Neural cell (in vitro differentiated cells): Measurements from ENCODE around the gene RPRD1B.

ENCODE experiments used
- POLR2AphosphoS5 ChIP-seq: IDR thresholded peaks from 2 replicates; pipeline ENCODE4 v1.6.1; 2012
- TF ChIP-seq, protein P1 (sequence below): fragments of 450-650 bp; IDR thresholded peaks from 2 replicates; pipeline ENCODE4 v1.5.1; 2014; ENCODE audit warnings: antibody characterized with exemption, mild to moderate bottlenecking, moderate library complexity; ENCODE audit not compliant: poor library complexity, severe bottlenecking

DNA sequence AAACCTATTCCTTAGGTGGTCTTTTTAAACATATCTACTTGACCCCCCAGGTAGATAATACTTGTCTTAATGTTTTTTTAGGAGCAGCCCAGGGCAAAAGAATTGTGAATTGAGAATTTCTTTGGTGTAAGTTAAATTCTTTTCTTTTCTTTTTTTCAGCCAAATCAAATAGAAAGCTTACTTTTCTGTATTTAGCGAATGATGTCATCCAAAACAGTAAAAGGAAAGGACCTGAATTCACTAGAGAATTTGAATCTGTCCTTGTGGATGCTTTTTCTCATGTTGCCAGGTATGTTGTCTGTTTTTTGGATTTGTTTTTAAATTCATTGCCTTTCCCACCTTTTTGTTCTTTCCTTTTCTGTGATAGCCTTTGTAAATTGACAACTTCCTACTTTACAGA lies 6.7 kb downstream of the RPRD1B start:
- no peak for TF ChIP-seq POLR2AphosphoS5
- TF ChIP-seq, protein P1, sequence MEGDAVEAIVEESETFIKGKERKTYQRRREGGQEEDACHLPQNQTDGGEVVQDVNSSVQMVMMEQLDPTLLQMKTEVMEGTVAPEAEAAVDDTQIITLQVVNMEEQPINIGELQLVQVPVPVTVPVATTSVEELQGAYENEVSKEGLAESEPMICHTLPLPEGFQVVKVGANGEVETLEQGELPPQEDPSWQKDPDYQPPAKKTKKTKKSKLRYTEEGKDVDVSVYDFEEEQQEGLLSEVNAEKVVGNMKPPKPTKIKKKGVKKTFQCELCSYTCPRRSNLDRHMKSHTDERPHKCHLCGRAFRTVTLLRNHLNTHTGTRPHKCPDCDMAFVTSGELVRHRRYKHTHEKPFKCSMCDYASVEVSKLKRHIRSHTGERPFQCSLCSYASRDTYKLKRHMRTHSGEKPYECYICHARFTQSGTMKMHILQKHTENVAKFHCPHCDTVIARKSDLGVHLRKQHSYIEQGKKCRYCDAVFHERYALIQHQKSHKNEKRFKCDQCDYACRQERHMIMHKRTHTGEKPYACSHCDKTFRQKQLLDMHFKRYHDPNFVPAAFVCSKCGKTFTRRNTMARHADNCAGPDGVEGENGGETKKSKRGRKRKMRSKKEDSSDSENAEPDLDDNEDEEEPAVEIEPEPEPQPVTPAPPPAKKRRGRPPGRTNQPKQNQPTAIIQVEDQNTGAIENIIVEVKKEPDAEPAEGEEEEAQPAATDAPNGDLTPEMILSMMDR, result no peak
